HepG2 (cell line): ENCODE results near the gene POFUT2. TPM values are rescaled to one million over a fixed set of nuclear protein-coding genes. Genes with fewer than 3 reads are reported as not detected.

Source experiments
- ARID4A ChIP-seq: sonication (generic); formaldehyde crosslinking; IDR thresholded peaks from 2 replicates; pipeline ENCODE4 v1.5.0; 2020; ENCODE audit warnings: mild to moderate bottlenecking, missing genetic modification reagents, borderline replicate concordance
- ARNTL ChIP-seq: sonication (generic); formaldehyde crosslinking; IDR thresholded peaks from 2 replicates; pipeline ENCODE4 v1.4.0; 2020; ENCODE audit warnings: mild to moderate bottlenecking, missing genetic modification reagents
- ATAD3A ChIP-seq: sonication (generic); formaldehyde crosslinking; IDR thresholded peaks from 2 replicates; pipeline ENCODE4 v1.4.0; 2020; ENCODE audit warnings: missing genetic modification reagents
- CEBPB ChIP-seq: IDR thresholded peaks from 2 replicates; pipeline ENCODE4 v1.6.1; 2011; ENCODE audit warnings: low read depth, low read length, improper control_type of control experiment, borderline replicate concordance
- CHD2 ChIP-seq: IDR thresholded peaks from 2 replicates; pipeline ENCODE4 v1.6.1; 2011; ENCODE audit warnings: low read depth, low read length, improper control_type of control experiment
- GPN1 ChIP-seq: sonication (generic); formaldehyde crosslinking; IDR thresholded peaks from 2 replicates; pipeline ENCODE4 v1.5.1; 2020; ENCODE audit warnings: missing genetic modification reagents, borderline replicate concordance
- GTF2F1 ChIP-seq: fragments of 150-350 bp; IDR thresholded peaks from 2 replicates; pipeline ENCODE4 v1.6.1; 2014; ENCODE audit warnings: low read length
- KDM5A ChIP-seq: fragments of 200-600 bp; sonication (generic); IDR thresholded peaks from 2 replicates; pipeline ENCODE4 v1.7.0; 2018; ENCODE audit warnings: antibody characterized with exemption, mild to moderate bottlenecking, low read length, borderline replicate concordance
- NR2C2 ChIP-seq: sonication (generic); formaldehyde crosslinking; IDR thresholded peaks from 2 replicates; pipeline ENCODE4 v1.4.0; 2020; ENCODE audit warnings: missing genetic modification reagents, mild to moderate bottlenecking, moderate library complexity, borderline replicate concordance
- PAX8 ChIP-seq: sonication (generic); formaldehyde crosslinking; IDR thresholded peaks from 2 replicates; pipeline ENCODE4 v1.8.0; 2022; ENCODE audit warnings: mild to moderate bottlenecking, missing genetic modification reagents, borderline replicate concordance
- PREB ChIP-seq: sonication (generic); formaldehyde crosslinking; IDR thresholded peaks from 2 replicates; pipeline ENCODE4 v1.4.0; 2020; ENCODE audit warnings: missing genetic modification reagents
- RFX5 ChIP-seq: IDR thresholded peaks from 2 replicates; pipeline ENCODE4 v1.6.1; 2011; ENCODE audit warnings: low read depth, low read length, improper control_type of control experiment
- SNAPC4 ChIP-seq: sonication (generic); formaldehyde crosslinking; IDR thresholded peaks from 2 replicates; pipeline ENCODE4 v1.4.0; 2020; ENCODE audit warnings: mild to moderate bottlenecking, missing genetic modification reagents
- SP5 ChIP-seq: IDR thresholded peaks from 2 replicates; pipeline ENCODE4 v1.6.1; 2016; ENCODE audit warnings: low read depth, borderline replicate concordance
- THAP11 ChIP-seq: IDR thresholded peaks from 2 replicates; pipeline ENCODE4 v1.6.1; 2016; ENCODE audit warnings: missing biosample characterization, missing genetic modification reagents
- YY1 ChIP-seq: IDR thresholded peaks from 2 replicates; pipeline ENCODE4 v1.6.1; 2011; ENCODE audit warnings: low read length, low read depth, moderate library complexity, mild to moderate bottlenecking; ENCODE audit not compliant: insufficient read depth, insufficient replicate concordance
- ZFP62 ChIP-seq: sonication (generic); formaldehyde crosslinking; IDR thresholded peaks from 2 replicates; pipeline ENCODE4 v1.4.0; 2020; ENCODE audit warnings: missing genetic modification reagents
- ZNF251 ChIP-seq: sonication (generic); formaldehyde crosslinking; IDR thresholded peaks from 2 replicates; pipeline ENCODE4 v1.9.0; 2021; ENCODE audit warnings: mild to moderate bottlenecking, missing genetic modification reagents
- ZNF3 ChIP-seq: IDR thresholded peaks from 2 replicates; pipeline ENCODE4 v1.7.0; 2017; ENCODE audit warnings: inconsistent platforms
- ZNF709 ChIP-seq: sonication (generic); formaldehyde crosslinking; IDR thresholded peaks from 2 replicates; pipeline ENCODE4 v1.5.0; 2020; ENCODE audit warnings: mild to moderate bottlenecking, missing genetic modification reagents
- polyA plus RNA-seq, 8 experiments: library from polyadenylated mRNA; depleted of rRNA in 3 of 8; stranded (reverse) in 7 of 8; unstranded in 1 of 8; fragments of >200 nt; fragmentation: Illumina TruSeq in 4 of 8; extraction: Trizol in 4 of 8; gene quantifications; 2 replicates each; pipeline versions ENCODE4 v1.2.1 to v1.2.3, GENCODE V29; 2011 to 2016; ENCODE audit warnings: low read depth in 4 of 8, missing spikeins in 1 of 8, mixed read lengths in 1 of 8; ENCODE audit not compliant: insufficient read depth in 1 of 8
- total RNA-seq, 5 experiments: library from RNA; depleted of rRNA; stranded (reverse); fragments of >200 nt; fragmentation: Illumina TruSeq; extraction: Trizol; gene quantifications; 2 replicates each; pipeline ENCODE4 v1.2.3, GENCODE V29; 2016; ENCODE audit warnings: low read depth in 1 of 5

POFUT2 gene
- total and polyA plus RNA-seq, 2 of the 13 experiments (the other 11 are each of a cell fraction or from before 2014, with no cell fraction given): 22.8 to 24.0 TPM

GRCh38 chr21:45292399-45293219 is 4.9 kb upstream of the POFUT2 start (continued):
- TF ChIP-seq PAX8 (CRISPR knock-in tag): no peak
- no peak for TF ChIP-seq KDM5A
- peak; percentile 83 for TF ChIP-seq NR2C2 (CRISPR knock-in tag)
- no peak for TF ChIP-seq ZFP62 (CRISPR knock-in tag)
- TF ChIP-seq YY1: peak; percentile 56
- TF ChIP-seq GTF2F1: no peak
- TF ChIP-seq RFX5: no peak
- TF ChIP-seq ZNF709 (CRISPR knock-in tag): peak; percentile 72; the same call in 1 of the 2 replicates
- TF ChIP-seq SNAPC4 (CRISPR knock-in tag): no peak
- no peak for TF ChIP-seq PREB (CRISPR knock-in tag)
- TF ChIP-seq SP5 (CRISPR knock-in tag): no peak
- TF ChIP-seq ZNF251 (CRISPR knock-in tag): no peak
- no peak for TF ChIP-seq CHD2
- no peak for TF ChIP-seq ZNF3 (CRISPR knock-in tag)
- peak; percentile 55; the same call in 1 of the 2 replicates for TF ChIP-seq THAP11 (CRISPR knock-in tag)
- peak; percentile 84; the same call in 1 of the 2 replicates for TF ChIP-seq ARID4A (CRISPR knock-in tag)
- no peak for TF ChIP-seq CEBPB
- no peak for TF ChIP-seq GPN1 (CRISPR knock-in tag)
- peak; percentile 53; the same call in 1 of the 2 replicates for TF ChIP-seq ARNTL (CRISPR knock-in tag)
- TF ChIP-seq ATAD3A: no peak
